GM12878 (cell line): Measurements from ENCODE around the gene HUNK. TPM values are rescaled to one million over a fixed set of nuclear protein-coding genes. Genes with fewer than 3 reads are reported as not detected.

Source experiments
- ATAC-seq: fragments of 200-7000 bp; cut with Tn5 transposase; 3 replicates; pipeline ENCODE4 v1.9.1; 2020; ENCODE audit warnings: mild to moderate bottlenecking, moderate library complexity
- BruUV-seq: library from RNA; stranded (reverse); fragments of 400-500 nt; replicated peaks from 2 replicates; lab custom pipeline; 2021; lab: Mats Ljungman, UMichigan
- CTCF ChIA-PET: fragments of 300-600 bp; sonication (Branson Sonifier 250); formaldehyde crosslinking; extraction: SDS; loops from one replicate; lab custom pipeline; 2021; ENCODE audit warnings: inconsistent platforms; lab: Yijun Ruan, JAX
- POLR2A ChIA-PET: fragments of 350-600 bp; formaldehyde crosslinking; extraction: SDS; loops from one replicate; lab custom pipeline; 2021; ENCODE audit warnings: inconsistent platforms; lab: Charles Lee
- RAD21 ChIA-PET: fragments of 300-600 bp; sonication (Branson Sonifier 250); formaldehyde crosslinking; loops from one replicate; lab custom pipeline; 2023; ENCODE audit warnings: antibody characterized with exemption; ENCODE audit not compliant: unreplicated experiment; lab: Charles Lee
- SMC1A ChIA-PET: fragments of 300-600 bp; sonication (Branson Sonifier 250); formaldehyde crosslinking; loops from one replicate; lab custom pipeline; 2023; ENCODE audit not compliant: unreplicated experiment, uncharacterized antibody; lab: Charles Lee
- DNase-seq: peaks from one replicate; pipeline ENCODE4 v3.0.0-alpha.2; 2011; ENCODE audit warnings: low read depth, low spot score
- FAIRE-seq: peaks from 3 replicates; lab custom pipeline; 2011; peaks lifted over from hg19 to GRCh38; lab: Jason Lieb, UNC
- H2AFZ ChIP-seq: 2 replicates; pipeline ENCODE4 v1.6.0; 2011; ENCODE audit warnings: low read depth, low read length, control low read depth; ENCODE audit not compliant: control insufficient read depth
- H3K27ac ChIP-seq: 2 replicates; pipeline ENCODE4 v1.5.1; 2011; ENCODE audit warnings: control low read depth; ENCODE audit not compliant: control insufficient read depth, insufficient read depth
- H3K27me3 ChIP-seq, 2 experiments: replicated peaks in 1 of 2; 2 replicates each; pipeline versions ENCODE4 v1.6.0 to v1.6.1; 2011; ENCODE audit warnings: low read length in 1 of 2; ENCODE audit not compliant: control insufficient read depth in 2 of 2, insufficient read depth in 2 of 2
- H3K36me3 ChIP-seq, 2 experiments: 2 replicates each; pipeline ENCODE4 v1.5.1; 2011; ENCODE audit warnings: low read length in 1 of 2; ENCODE audit not compliant: control insufficient read depth in 2 of 2, insufficient read depth in 2 of 2
- H3K4me1 ChIP-seq: 2 replicates; pipeline ENCODE4 v1.6.1; 2011; ENCODE audit warnings: mild to moderate bottlenecking, low read length, moderate library complexity, mixed read lengths; ENCODE audit not compliant: control insufficient read depth, insufficient read depth
- H3K4me2 ChIP-seq: 2 replicates; pipeline ENCODE4 v1.6.0; 2011; ENCODE audit warnings: control low read depth; ENCODE audit not compliant: control insufficient read depth, insufficient read depth
- H3K4me3 ChIP-seq: fragments of 200-600 bp; sonication (generic); 2 replicates; pipeline ENCODE4 v1.5.1; 2016
- H3K79me2 ChIP-seq: 2 replicates; pipeline ENCODE4 v1.6.0; 2011; ENCODE audit warnings: low read length; ENCODE audit not compliant: control insufficient read depth, insufficient read depth
- H3K9ac ChIP-seq: 2 replicates; pipeline ENCODE4 v1.8.0; 2011; ENCODE audit warnings: low read length, control low read depth, mixed read lengths; ENCODE audit not compliant: control insufficient read depth, insufficient read depth
- H3K9me3 ChIP-seq: replicated peaks from 3 replicates; pipeline ENCODE4 v1.5.1; 2011; ENCODE audit warnings: mild to moderate bottlenecking, low read length; ENCODE audit not compliant: control insufficient read depth, insufficient read depth
- H4K20me1 ChIP-seq: 2 replicates; pipeline ENCODE4 v1.6.0; 2011; ENCODE audit not compliant: control insufficient read depth, insufficient read depth
- EGR1 ChIP-seq, 2 experiments: IDR thresholded peaks; 1 replicate in 1 of 2; 2 replicates in 1 of 2; pipeline ENCODE4 v1.6.1; 2011 to 2012; ENCODE audit warnings: low read depth in 2 of 2, low read length in 2 of 2, borderline replicate concordance in 1 of 2, mild to moderate bottlenecking in 1 of 2, moderate library complexity in 1 of 2
- EZH2 ChIP-seq: IDR thresholded peaks from 2 replicates; pipeline ENCODE4 v1.6.1; 2012; ENCODE audit warnings: low read depth, mild to moderate bottlenecking, control low read depth, inconsistent platforms, low read length, borderline replicate concordance; ENCODE audit not compliant: control insufficient read depth
- FOXK2 ChIP-seq: fragments of 450-650 bp; IDR thresholded peaks from 2 replicates; pipeline ENCODE4 v1.6.1; 2017; ENCODE audit warnings: mild to moderate bottlenecking, moderate library complexity
- FOXM1 ChIP-seq: IDR thresholded peaks from 2 replicates; pipeline ENCODE4 v1.6.1; 2012; ENCODE audit warnings: low read depth, mild to moderate bottlenecking, inconsistent platforms, low read length, moderate library complexity
- GABPA ChIP-seq: IDR thresholded peaks from 2 replicates; pipeline ENCODE4 v1.6.1; 2014; ENCODE audit warnings: antibody characterized with exemption, low read depth, mild to moderate bottlenecking, inconsistent platforms
- HCFC1 ChIP-seq: fragments of 150-350 bp; IDR thresholded peaks from 2 replicates; pipeline ENCODE4 v1.6.1; 2014; ENCODE audit warnings: low read length
- IRF4 ChIP-seq: IDR thresholded peaks from 2 replicates; pipeline ENCODE4 v1.6.1; 2011; ENCODE audit warnings: low read depth, low read length
- MTA3 ChIP-seq: IDR thresholded peaks from 2 replicates; pipeline ENCODE4 v1.6.1; 2012; ENCODE audit warnings: low read length, inconsistent platforms, borderline replicate concordance
- NR2F1 ChIP-seq: fragments of 450-650 bp; conservative IDR thresholded peaks from 2 replicates; pipeline ENCODE4 v1.6.1; 2017; ENCODE audit warnings: mild to moderate bottlenecking
- PBX3 ChIP-seq: IDR thresholded peaks from 2 replicates; pipeline ENCODE4 v1.6.1; 2011; ENCODE audit warnings: mild to moderate bottlenecking, low read depth, low read length, moderate library complexity; ENCODE audit not compliant: insufficient replicate concordance
- POLR2AphosphoS5 ChIP-seq: IDR thresholded peaks from 2 replicates; pipeline ENCODE4 v1.6.1; 2011; ENCODE audit warnings: mild to moderate bottlenecking, low read length, inconsistent platforms
- RAD51 ChIP-seq: fragments of 450-650 bp; IDR thresholded peaks from 2 replicates; pipeline ENCODE4 v1.6.1; 2016; ENCODE audit warnings: moderate library complexity, mild to moderate bottlenecking, inconsistent platforms
- SIX5 ChIP-seq: IDR thresholded peaks from 2 replicates; pipeline ENCODE4 v1.6.1; 2011; ENCODE audit warnings: mild to moderate bottlenecking, low read depth, low read length, moderate library complexity; ENCODE audit not compliant: severe bottlenecking
- SMARCA5 ChIP-seq: fragments of 450-650 bp; IDR thresholded peaks from 2 replicates; pipeline ENCODE4 v1.6.1; 2017; ENCODE audit warnings: mild to moderate bottlenecking
- SUZ12 ChIP-seq: fragments of 200-600 bp; sonication (generic); IDR thresholded peaks from one replicate; pipeline ENCODE4 v1.6.1; 2018; ENCODE audit warnings: antibody characterized with exemption, mild to moderate bottlenecking; ENCODE audit not compliant: unreplicated experiment
- TCF3 ChIP-seq: IDR thresholded peaks from 2 replicates; pipeline ENCODE4 v1.6.1; 2012; ENCODE audit warnings: low read depth, mild to moderate bottlenecking, low read length, borderline replicate concordance; ENCODE audit not compliant: insufficient read depth
- ZNF207 ChIP-seq: fragments of 450-650 bp; IDR thresholded peaks from 2 replicates; pipeline ENCODE4 v1.6.1; 2014; ENCODE audit warnings: antibody characterized with exemption, mild to moderate bottlenecking, borderline replicate concordance
- ZNF622 ChIP-seq: fragments of 450-650 bp; IDR thresholded peaks from 2 replicates; pipeline ENCODE4 v1.6.1; 2017; ENCODE audit warnings: mild to moderate bottlenecking, inconsistent platforms
- WGBS: methylation state at CpG from one replicate; pipeline ENCODE4 v1.1.6; 2016; ENCODE audit warnings: low lambda C conversion rate; ENCODE audit not compliant: insufficient replicate concordance, insufficient coverage; ENCODE audit errors: missing lambda C conversion rate; 5-methylcytosine and 5-hydroxymethylcytosine counted together
- in situ Hi-C: fragments of 300-500 bp; cut with MboI; formaldehyde crosslinking; loops from 9 replicates; pipeline ENCODE4 v1.14.3; 2018; ENCODE audit warnings: mixed read lengths
- intact Hi-C: fragments of 100-400 bp; cut with micrococcal nuclease; formaldehyde crosslinking; loops from one replicate; pipeline ENCODE4 v1.14.2; 2022; ENCODE audit not compliant: unreplicated experiment
- polyA plus RNA-seq, 11 experiments: library from polyadenylated mRNA; depleted of rRNA in 4 of 11; unstranded in 6 of 11; stranded (reverse) in 5 of 11; fragments of >200 nt; fragmentation: Nextera tagmentation in 4 of 11; fragmentation: Illumina TruSeq in 1 of 11; extraction: Ambion mirVana in 4 of 11; extraction: Trizol in 1 of 11; gene quantifications; 1 replicate in 1 of 11; 2 replicates in 10 of 11; pipeline versions ENCODE4 v1.2.1 to v1.2.3, GENCODE V29; 2011 to 2016; ENCODE audit warnings: inconsistent platforms in 2 of 11, missing spikeins in 2 of 11, low read depth in 1 of 11
- total RNA-seq, 4 experiments: library from RNA; depleted of rRNA in 3 of 4; stranded (reverse); fragments of >200 nt in 3 of 4; fragmentation: Illumina TruSeq in 1 of 4; extraction: Trizol in 1 of 4; gene quantifications; 2 replicates each; pipeline versions ENCODE4 v1.2.1 to v1.2.3, GENCODE V29; 2013 to 2021

Gene HUNK
- total and polyA plus RNA-seq, 10 of the 15 experiments (the other 5 are each of a cell fraction or from before 2014, with no cell fraction given): under 0.01 to 0.14 (median 0.03) TPM; not detected in 7

- ATAC-seq: no peak
- no TSS peak for BruUV-seq
These were observed 127.1 kb downstream of the HUNK start for GRCh38 chr21:31999810-32000468.

GRCh38 chr21:32001390-32001789 lies 128.6 kb downstream of the HUNK start:
- FAIRE-seq: no peak
- ATAC-seq: no peak
- ChIA-PET SMC1A (no interaction called here), CTCF (interaction anchor here (0.7 kb wide), 1 partner anchor 25 kb away, joined by 3 read pairs; no protein-coding TSS in a partner anchor), RAD21 (no interaction called here), POLR2A (no interaction called here)
- Histone ChIP-seq H3K9ac (no peak overlapping the region), H3K27me3 (no peaks in the 10 kb centered on the region; a peak in 1 of 4 replicates), H4K20me1 (no peaks in the 10 kb centered on the region), H3K4me1 (no peaks in the 10 kb centered on the region), H3K4me2 (no peak overlapping the region), H3K36me3 (no peaks in the 10 kb centered on the region), H3K79me2 (no peaks in the 10 kb centered on the region), H2AFZ (no peak overlapping the region), H3K4me3 (no peak overlapping the region), H3K27ac (no peak overlapping the region), H3K9me3 (no peaks in the 10 kb centered on the region)
- 41% methylated on average over 11 of the region's 11 CpGs for WGBS
- no TSS peak for BruUV-seq
- DNase-seq: no peak
- in situ Hi-C loops: no loop called here
- intact Hi-C loops: no loop called here
- TF ChIP-seq ZNF622 (no peak), PBX3 (no peak), POLR2AphosphoS5 (no peak), TCF3 (no peak), IRF4 (no peak), EZH2 (no peak), SUZ12 (no peak), EGR1 (IDR thresholded peaks at IDR 0.05; ENCODE audit: borderline replicate concordance in 1 of 2, low read depth in 2 of 2, low read length in 2 of 2) (no peak), SIX5 (no peak), ZNF207 (no peak), MTA3 (no peak), HCFC1 (no peak), FOXK2 (no peak), GABPA (no peak)

More at GRCh38 chr21:31999810-32000468, 127.1 kb downstream of the HUNK start:
- no peak for TF ChIP-seq FOXM1
- TF ChIP-seq RAD51: no peak
- no peak for TF ChIP-seq SMARCA5
- no peak for TF ChIP-seq NR2F1
- TF ChIP-seq EZH2: no peak
- TF ChIP-seq, all 136 proteins: peak for 0
- Histone ChIP-seq H3K4me1 (no peaks in the 10 kb centered on the region), H3K9me3 (no peaks in the 10 kb centered on the region), H3K27me3 (no peaks in the 10 kb centered on the region; a peak in 2 of 4 replicates), H3K4me2 (no peak overlapping the region), H3K4me3 (no peak overlapping the region), H4K20me1 (no peaks in the 10 kb centered on the region), H3K36me3 (no peaks in the 10 kb centered on the region), H3K79me2 (no peaks in the 10 kb centered on the region), H3K9ac (no peak overlapping the region), H2AFZ (no peak overlapping the region), H3K27ac (no peak overlapping the region)
- DNase-seq: no peak
- ChIA-PET POLR2A (no interaction called here), CTCF (no interaction called here), RAD21 (no interaction called here), SMC1A (no interaction called here)
- intact Hi-C loops: no loop called here
- in situ Hi-C loops: no loop called here
- WGBS: 41% methylated on average over 12 of the region's 12 CpGs
- FAIRE-seq: no peak
